Measurements from ENCODE around the gene TMCC2. TPM values are rescaled to one million over a fixed set of nuclear protein-coding genes. Genes with fewer than 3 reads are reported as not detected.

TMCC2 gene
- total and polyA plus RNA-seq, 2 experiments from 2014 or later = 2.6 to 9.9 TPM

- Histone ChIP-seq H2AFZ (no peak overlapping the region), H3K36me3 (ENCODE audit: insufficient read depth) (peaks cover 42% of the 10 kb centered on the region), H3K27ac (ENCODE audit: low read depth) (no peak overlapping the region; the same call in 1 of the 2 replicates), H3K9me2 (ENCODE audit: insufficient read depth) (no peaks in the 10 kb centered on the region), H3K4me3 (no peak overlapping the region), H3K27me3 (ENCODE audit: insufficient read depth) (no peaks in the 10 kb centered on the region), H3K79me2 (replicated peaks; ENCODE audit: insufficient read depth) (peaks cover 17% of the 10 kb centered on the region), H4K20me1 (replicated peaks; ENCODE audit: insufficient read depth) (no peaks in the 10 kb centered on the region; the same call in 1 of the 2 replicates), H3F3A (replicated peaks; ENCODE audit: low read depth) (peaks cover 5% of the 10 kb centered on the region), H3K4me2 (no peak overlapping the region), H3K4me1 (ENCODE audit: insufficient read depth) (peaks cover 16% of the 10 kb centered on the region)
- Mint-ChIP-seq H3K27ac (no peak overlapping the region), H3K27me3 (ENCODE audit: insufficient read depth, low read depth, poor library complexity) (peaks cover 9% of the 10 kb centered on the region), H3K4me3 (no peak overlapping the region), H3K9me3 (no peaks in the 10 kb centered on the region), H3K4me1 (peaks cover 23% of the 10 kb centered on the region), H3K36me3 (ENCODE audit: low read depth) (peaks cover 94% of the 10 kb centered on the region)
- ATAC-seq (no peak), DNase-seq (ENCODE audit: low spot score) (no peak)
- TF ChIP-seq EZH2 (IDR thresholded peaks at IDR 0.05; ENCODE audit: low read depth, unreplicated experiment) (no peak), POLR2AphosphoS5 (IDR thresholded peaks at IDR 0.05; ENCODE audit: low read depth) (no peak)
Observed at GRCh38 chr1:205306929-205307566, 79.3 kb downstream of the TMCC2 start.

DNA sequence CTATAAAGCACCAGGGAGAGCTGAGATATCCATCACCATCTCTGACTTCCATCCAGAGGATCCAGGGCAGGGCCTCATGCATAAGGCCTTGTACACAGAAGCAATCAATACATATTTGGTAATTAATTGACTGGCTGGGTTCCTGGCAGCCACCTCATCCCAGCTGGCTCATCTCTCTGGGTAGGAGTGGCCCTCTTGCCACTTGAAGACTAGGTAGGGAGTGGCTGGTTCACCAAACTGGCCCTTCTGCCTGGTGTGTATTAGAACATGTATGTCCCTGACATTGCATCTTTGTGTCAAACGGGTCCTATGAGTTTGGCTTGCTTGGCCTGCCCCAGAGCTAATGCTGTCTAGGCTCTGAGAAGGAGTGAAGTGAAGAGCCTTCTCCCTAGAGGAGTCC lies 82.0 kb downstream of the TMCC2 start:
- Mint-ChIP-seq H3K27me3 (ENCODE audit: insufficient read depth, low read depth, poor library complexity) (peaks cover 7% of the 10 kb centered on the region), H3K4me1 (peaks cover 37% of the 10 kb centered on the region), H3K9me3 (no peaks in the 10 kb centered on the region), H3K4me3 (no peak overlapping the region), H3K36me3 (ENCODE audit: low read depth) (peaks cover 73% of the 10 kb centered on the region), H3K27ac (no peak overlapping the region)
- no peak overlapping the region for H3K4me2 ChIP-seq
- no peak overlapping the region for H3K4me3 ChIP-seq
- H3K36me3 ChIP-seq (ENCODE audit: insufficient read depth) = peaks cover 37% of the 10 kb centered on the region
- no peaks in the 10 kb centered on the region for H3K9me2 ChIP-seq (ENCODE audit: insufficient read depth)
- DNase-seq (ENCODE audit: low spot score) = no peak
- no peak for ATAC-seq
- peaks cover 24% of the 10 kb centered on the region for H3K4me1 ChIP-seq (ENCODE audit: insufficient read depth)
- H2AFZ ChIP-seq = no peak overlapping the region
- no peaks in the 10 kb centered on the region for H3K27me3 ChIP-seq (ENCODE audit: insufficient read depth)
- peaks cover 4% of the 10 kb centered on the region for H3F3A ChIP-seq (replicated peaks; ENCODE audit: low read depth)
- peaks cover 4% of the 10 kb centered on the region; the same call in 1 of the 2 replicates for H4K20me1 ChIP-seq (replicated peaks; ENCODE audit: insufficient read depth)
- no peak overlapping the region for H3K27ac ChIP-seq (ENCODE audit: low read depth)
- peaks cover 33% of the 10 kb centered on the region for H3K79me2 ChIP-seq (replicated peaks; ENCODE audit: insufficient read depth)
- no peak for TF ChIP-seq ZNF331 (CRISPR knock-in tag; IDR thresholded peaks at IDR 0.05; ENCODE audit: low read depth)
- TF ChIP-seq EZH2 (IDR thresholded peaks at IDR 0.05; ENCODE audit: low read depth, unreplicated experiment) = no peak
- TF ChIP-seq, protein P1, sequence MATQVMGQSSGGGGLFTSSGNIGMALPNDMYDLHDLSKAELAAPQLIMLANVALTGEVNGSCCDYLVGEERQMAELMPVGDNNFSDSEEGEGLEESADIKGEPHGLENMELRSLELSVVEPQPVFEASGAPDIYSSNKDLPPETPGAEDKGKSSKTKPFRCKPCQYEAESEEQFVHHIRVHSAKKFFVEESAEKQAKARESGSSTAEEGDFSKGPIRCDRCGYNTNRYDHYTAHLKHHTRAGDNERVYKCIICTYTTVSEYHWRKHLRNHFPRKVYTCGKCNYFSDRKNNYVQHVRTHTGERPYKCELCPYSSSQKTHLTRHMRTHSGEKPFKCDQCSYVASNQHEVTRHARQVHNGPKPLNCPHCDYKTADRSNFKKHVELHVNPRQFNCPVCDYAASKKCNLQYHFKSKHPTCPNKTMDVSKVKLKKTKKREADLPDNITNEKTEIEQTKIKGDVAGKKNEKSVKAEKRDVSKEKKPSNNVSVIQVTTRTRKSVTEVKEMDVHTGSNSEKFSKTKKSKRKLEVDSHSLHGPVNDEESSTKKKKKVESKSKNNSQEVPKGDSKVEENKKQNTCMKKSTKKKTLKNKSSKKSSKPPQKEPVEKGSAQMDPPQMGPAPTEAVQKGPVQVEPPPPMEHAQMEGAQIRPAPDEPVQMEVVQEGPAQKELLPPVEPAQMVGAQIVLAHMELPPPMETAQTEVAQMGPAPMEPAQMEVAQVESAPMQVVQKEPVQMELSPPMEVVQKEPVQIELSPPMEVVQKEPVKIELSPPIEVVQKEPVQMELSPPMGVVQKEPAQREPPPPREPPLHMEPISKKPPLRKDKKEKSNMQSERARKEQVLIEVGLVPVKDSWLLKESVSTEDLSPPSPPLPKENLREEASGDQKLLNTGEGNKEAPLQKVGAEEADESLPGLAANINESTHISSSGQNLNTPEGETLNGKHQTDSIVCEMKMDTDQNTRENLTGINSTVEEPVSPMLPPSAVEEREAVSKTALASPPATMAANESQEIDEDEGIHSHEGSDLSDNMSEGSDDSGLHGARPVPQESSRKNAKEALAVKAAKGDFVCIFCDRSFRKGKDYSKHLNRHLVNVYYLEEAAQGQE (IDR thresholded peaks at IDR 0.05; ENCODE audit: unreplicated experiment) = no peak
- TF ChIP-seq POLR2AphosphoS5 (IDR thresholded peaks at IDR 0.05; ENCODE audit: low read depth) = no peak
- TF ChIP-seq STAT1 (IDR thresholded peaks at IDR 0.05; ENCODE audit: unreplicated experiment) = no peak
- TF ChIP-seq NANOG (IDR thresholded peaks at IDR 0.05; ENCODE audit: borderline replicate concordance) = no peak
- TF ChIP-seq ETS1 (IDR thresholded peaks at IDR 0.05) = no peak
- TF ChIP-seq EZH2phosphoT487 (IDR thresholded peaks at IDR 0.05; ENCODE audit: unreplicated experiment) = no peak
- TF ChIP-seq ZNF462 (CRISPR knock-in tag; IDR thresholded peaks at IDR 0.05) = no peak
- no peak for TF ChIP-seq JUNB (IDR thresholded peaks at IDR 0.05; ENCODE audit: unreplicated experiment)
- TF ChIP-seq CREB1 (CRISPR knock-in tag; IDR thresholded peaks at IDR 0.05; ENCODE audit: low read depth) = no peak

All from GM23338 (cell line).